Loucy (cell line): ENCODE measurements around the gene ANO7.

Experiments
- H2AFZ ChIP-seq: fragments of 200-600 bp; sonication (generic); 2 replicates; pipeline ENCODE4 v1.6.0; 2016; ENCODE audit warnings: antibody characterized with exemption, mild to moderate bottlenecking, low read length, moderate library complexity
- H3F3A ChIP-seq: fragments of 200-600 bp; 2 replicates; pipeline ENCODE4 v1.6.0; 2016; ENCODE audit warnings: antibody characterized with exemption, low read depth, mild to moderate bottlenecking
- H3K27me3 ChIP-seq: fragments of 200-600 bp; sonication (generic); 2 replicates; pipeline ENCODE4 v1.6.1; 2014; ENCODE audit warnings: low read length, mild to moderate bottlenecking; ENCODE audit not compliant: insufficient read depth, poor library complexity, severe bottlenecking
- H3K36me3 ChIP-seq: fragments of 200-600 bp; sonication (generic); 2 replicates; pipeline ENCODE4 v1.6.1; 2016; ENCODE audit warnings: low read length; ENCODE audit not compliant: insufficient read depth
- H3K4me1 ChIP-seq: fragments of 200-600 bp; sonication (generic); 2 replicates; pipeline ENCODE4 v1.5.1; 2014; ENCODE audit warnings: low read length, mild to moderate bottlenecking; ENCODE audit not compliant: insufficient read depth, poor library complexity, severe bottlenecking
- H3K4me2 ChIP-seq: fragments of 200-600 bp; sonication (generic); 2 replicates; pipeline ENCODE4 v1.6.0; 2014; ENCODE audit warnings: antibody characterized with exemption, low read length, low read depth, mild to moderate bottlenecking; ENCODE audit not compliant: poor library complexity, severe bottlenecking
- H3K4me3 ChIP-seq: fragments of 200-600 bp; sonication (generic); 2 replicates; pipeline ENCODE4 v1.5.1; 2014; ENCODE audit warnings: low read length, mild to moderate bottlenecking, mixed read lengths; ENCODE audit not compliant: poor library complexity, severe bottlenecking
- H3K79me2 ChIP-seq: fragments of 200-600 bp; sonication (generic); 2 replicates; pipeline ENCODE4 v1.6.1; 2014; ENCODE audit warnings: low read length; ENCODE audit not compliant: insufficient read depth
- H3K9ac ChIP-seq: fragments of 200-600 bp; sonication (generic); 2 replicates; pipeline ENCODE4 v1.6.0; 2014; ENCODE audit warnings: mild to moderate bottlenecking, low read depth, low read length, moderate library complexity; ENCODE audit not compliant: poor library complexity, severe bottlenecking
- H3K9me2 ChIP-seq: fragments of 200-600 bp; sonication (generic); replicated peaks from 2 replicates; pipeline ENCODE4 v1.6.1; 2016; ENCODE audit warnings: low read depth, low read length, mixed read lengths
- H3K9me3 ChIP-seq: fragments of 200-600 bp; sonication (generic); 2 replicates; pipeline ENCODE4 v1.6.1; 2014; ENCODE audit warnings: mild to moderate bottlenecking, antibody characterized with exemption, low read length, low read depth; ENCODE audit not compliant: insufficient read depth
- H4K20me1 ChIP-seq: fragments of 200-600 bp; sonication (generic); 2 replicates; pipeline ENCODE4 v1.6.0; 2014; ENCODE audit warnings: antibody characterized with exemption, low read length, mild to moderate bottlenecking; ENCODE audit not compliant: insufficient read depth, poor library complexity, severe bottlenecking
- EZH2phosphoT487 ChIP-seq: fragments of 200-600 bp; IDR thresholded peaks from 2 replicates; pipeline ENCODE4 v1.6.1; 2018; ENCODE audit warnings: antibody characterized with exemption, mild to moderate bottlenecking, moderate library complexity, borderline replicate concordance
- TF ChIP-seq, protein P1 (sequence below): fragments of 200-600 bp; sonication (generic); conservative IDR thresholded peaks from 2 replicates; pipeline ENCODE4 v1.5.1; 2014; ENCODE audit warnings: mild to moderate bottlenecking, antibody characterized with exemption, low read length

Gene ANO7

DNA sequence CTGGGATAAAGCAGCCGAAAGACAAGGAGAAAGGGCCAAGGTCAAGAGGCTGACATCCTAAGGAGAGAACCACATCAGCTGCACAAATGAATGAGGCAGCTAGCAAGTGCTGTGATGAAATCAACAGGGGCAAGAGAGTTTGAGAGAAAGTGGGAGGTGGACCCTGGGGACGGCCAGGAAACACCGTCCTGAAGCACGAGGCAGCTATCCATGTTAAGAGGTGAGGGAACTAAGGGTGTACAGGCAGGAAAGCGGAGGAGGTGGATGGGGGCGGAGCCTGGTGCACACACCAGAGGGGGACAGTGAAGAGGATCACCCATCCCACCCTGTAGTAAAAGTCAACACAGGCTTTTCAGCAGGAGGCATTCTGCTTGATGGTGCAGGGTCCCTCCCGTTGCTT, 74.6 kb downstream of the ANO7 start:
- no peaks in the 10 kb centered on the region for H3K27me3 ChIP-seq
- H3F3A ChIP-seq, result no peaks in the 10 kb centered on the region
- TF ChIP-seq, protein P1, sequence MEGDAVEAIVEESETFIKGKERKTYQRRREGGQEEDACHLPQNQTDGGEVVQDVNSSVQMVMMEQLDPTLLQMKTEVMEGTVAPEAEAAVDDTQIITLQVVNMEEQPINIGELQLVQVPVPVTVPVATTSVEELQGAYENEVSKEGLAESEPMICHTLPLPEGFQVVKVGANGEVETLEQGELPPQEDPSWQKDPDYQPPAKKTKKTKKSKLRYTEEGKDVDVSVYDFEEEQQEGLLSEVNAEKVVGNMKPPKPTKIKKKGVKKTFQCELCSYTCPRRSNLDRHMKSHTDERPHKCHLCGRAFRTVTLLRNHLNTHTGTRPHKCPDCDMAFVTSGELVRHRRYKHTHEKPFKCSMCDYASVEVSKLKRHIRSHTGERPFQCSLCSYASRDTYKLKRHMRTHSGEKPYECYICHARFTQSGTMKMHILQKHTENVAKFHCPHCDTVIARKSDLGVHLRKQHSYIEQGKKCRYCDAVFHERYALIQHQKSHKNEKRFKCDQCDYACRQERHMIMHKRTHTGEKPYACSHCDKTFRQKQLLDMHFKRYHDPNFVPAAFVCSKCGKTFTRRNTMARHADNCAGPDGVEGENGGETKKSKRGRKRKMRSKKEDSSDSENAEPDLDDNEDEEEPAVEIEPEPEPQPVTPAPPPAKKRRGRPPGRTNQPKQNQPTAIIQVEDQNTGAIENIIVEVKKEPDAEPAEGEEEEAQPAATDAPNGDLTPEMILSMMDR, result no peak
- TF ChIP-seq EZH2phosphoT487, result no peak
- no peak overlapping the region for H3K4me2 ChIP-seq
- H3K4me1 ChIP-seq, result no peaks in the 10 kb centered on the region
- H3K9me3 ChIP-seq, result no peaks in the 10 kb centered on the region
- no peak overlapping the region for H3K9ac ChIP-seq
- no peaks in the 10 kb centered on the region for H3K9me2 ChIP-seq
- peaks cover 5% of the 10 kb centered on the region; the same call in 1 of the 2 replicates for H3K79me2 ChIP-seq
- no peak overlapping the region for H3K4me3 ChIP-seq
- H3K36me3 ChIP-seq, result peaks cover 85% of the 10 kb centered on the region
- peaks cover 16% of the 10 kb centered on the region for H4K20me1 ChIP-seq
- no peak overlapping the region for H2AFZ ChIP-seq

DNA sequence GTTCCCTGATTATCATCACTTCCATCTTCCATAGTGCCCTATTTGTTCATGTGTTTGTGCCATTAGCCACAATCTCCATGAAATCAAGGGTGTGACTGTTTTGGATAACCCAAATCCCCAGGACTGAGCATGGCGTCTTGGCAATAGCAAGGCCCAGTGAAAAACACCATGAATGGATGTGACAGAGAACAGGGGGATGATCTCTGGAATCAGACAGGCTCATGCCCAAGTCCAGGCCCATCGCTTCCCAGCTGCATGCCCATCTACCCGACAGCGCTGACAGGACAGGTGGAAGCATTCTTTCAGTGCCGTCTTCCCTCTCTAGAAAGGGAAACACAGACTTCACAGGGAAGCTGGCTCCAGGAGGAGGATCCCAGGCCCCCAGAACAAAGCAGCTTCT, 77.0 kb downstream of the ANO7 start:
- no peaks in the 10 kb centered on the region for H3F3A ChIP-seq
- H4K20me1 ChIP-seq, result peaks cover 20% of the 10 kb centered on the region
- H3K4me1 ChIP-seq, result peaks cover 11% of the 10 kb centered on the region
- peaks cover 70% of the 10 kb centered on the region for H3K36me3 ChIP-seq
- no peaks in the 10 kb centered on the region for H3K9me2 ChIP-seq
- no peaks in the 10 kb centered on the region for H3K9me3 ChIP-seq
- H3K27me3 ChIP-seq, result no peaks in the 10 kb centered on the region
- H3K4me3 ChIP-seq, result no peak overlapping the region
- H3K9ac ChIP-seq, result no peak overlapping the region
- peaks cover 29% of the 10 kb centered on the region; the same call in 1 of the 2 replicates for H3K79me2 ChIP-seq
- no peak for TF ChIP-seq EZH2phosphoT487
- TF ChIP-seq, protein P1, result no peak
- no peak overlapping the region for H2AFZ ChIP-seq
- no peak overlapping the region for H3K4me2 ChIP-seq

DNA sequence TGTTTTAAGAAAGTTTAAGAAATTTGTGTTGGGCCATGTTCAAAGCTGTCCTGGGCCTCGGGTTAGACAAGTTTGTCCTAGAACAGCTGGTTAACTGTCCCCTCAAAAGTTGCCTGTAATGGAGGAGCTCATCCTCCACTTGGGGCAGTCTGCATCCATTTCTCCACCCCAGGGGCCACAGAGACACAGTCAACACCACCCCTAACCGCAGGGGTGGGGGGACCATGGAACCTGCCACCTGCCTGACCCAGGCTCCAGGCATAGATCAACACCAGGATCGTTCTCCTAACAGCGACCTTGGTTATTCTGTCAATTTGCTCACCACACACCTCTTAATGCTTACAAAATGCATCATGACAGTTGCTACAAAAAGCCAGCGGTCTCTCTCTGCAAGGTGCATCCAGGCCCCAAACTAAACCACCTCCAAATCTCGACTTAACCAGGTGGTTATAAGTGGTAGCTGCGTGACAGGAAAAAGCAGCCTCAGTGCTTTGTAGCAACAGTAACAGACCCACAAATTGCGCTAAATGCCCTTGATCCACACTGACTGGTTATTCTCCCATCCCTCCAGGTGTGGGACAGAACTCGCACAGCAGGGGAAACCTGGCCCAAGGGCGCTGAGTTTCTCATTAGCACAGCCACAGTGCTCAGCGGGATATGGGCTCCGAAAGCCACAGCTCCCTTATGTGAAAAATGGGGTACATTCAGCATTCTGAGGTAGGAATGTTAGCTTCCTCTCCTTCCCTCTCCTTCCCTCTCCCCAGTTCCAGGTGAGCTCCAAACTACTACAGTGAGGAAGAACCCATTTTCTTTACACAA, 79.0 kb downstream of the ANO7 start:
- no peaks in the 10 kb centered on the region for H3K9me3 ChIP-seq
- H3K36me3 ChIP-seq, result peaks cover 51% of the 10 kb centered on the region
- H3F3A ChIP-seq, result no peaks in the 10 kb centered on the region
- no peak overlapping the region for H3K4me3 ChIP-seq
- H4K20me1 ChIP-seq, result peaks cover 32% of the 10 kb centered on the region
- H3K27me3 ChIP-seq, result no peaks in the 10 kb centered on the region
- peaks cover 48% of the 10 kb centered on the region for H3K79me2 ChIP-seq
- no peaks in the 10 kb centered on the region for H3K9me2 ChIP-seq
- no peak overlapping the region for H3K9ac ChIP-seq
- no peak overlapping the region for H2AFZ ChIP-seq
- peaks cover 21% of the 10 kb centered on the region for H3K4me1 ChIP-seq
- H3K4me2 ChIP-seq, result no peak overlapping the region
- TF ChIP-seq, protein P1, result peak; percentile 33
- no peak for TF ChIP-seq EZH2phosphoT487
